GM06990 (cell line): ENCODE measurements around the gene CFAP57.

Experiments used
- DNase-seq: peaks from one replicate; pipeline ENCODE4 v3.0.0-alpha.2; 2011; ENCODE audit not compliant: insufficient read length; ENCODE audit errors: extremely low read depth
- H3K27me3 ChIP-seq: replicated peaks from 2 replicates; pipeline ENCODE4 v1.6.0; 2011; ENCODE audit warnings: low read length; ENCODE audit not compliant: control insufficient read depth, insufficient read depth
- H3K36me3 ChIP-seq: 2 replicates; pipeline ENCODE4 v1.5.1; 2011; ENCODE audit warnings: low read length; ENCODE audit not compliant: control insufficient read depth, insufficient read depth
- H3K4me3 ChIP-seq: replicated peaks from 2 replicates; pipeline ENCODE4 v1.5.1; 2011; ENCODE audit warnings: low read depth, mild to moderate bottlenecking, control low read depth, low read length
- TF ChIP-seq, protein P1 (sequence below): IDR thresholded peaks from 2 replicates; pipeline ENCODE4 v1.5.1; 2011; ENCODE audit warnings: low read length, control low read depth, mild to moderate bottlenecking, inconsistent platforms; ENCODE audit not compliant: insufficient read depth, poor library complexity, severe bottlenecking

The CFAP57 gene

DNA sequence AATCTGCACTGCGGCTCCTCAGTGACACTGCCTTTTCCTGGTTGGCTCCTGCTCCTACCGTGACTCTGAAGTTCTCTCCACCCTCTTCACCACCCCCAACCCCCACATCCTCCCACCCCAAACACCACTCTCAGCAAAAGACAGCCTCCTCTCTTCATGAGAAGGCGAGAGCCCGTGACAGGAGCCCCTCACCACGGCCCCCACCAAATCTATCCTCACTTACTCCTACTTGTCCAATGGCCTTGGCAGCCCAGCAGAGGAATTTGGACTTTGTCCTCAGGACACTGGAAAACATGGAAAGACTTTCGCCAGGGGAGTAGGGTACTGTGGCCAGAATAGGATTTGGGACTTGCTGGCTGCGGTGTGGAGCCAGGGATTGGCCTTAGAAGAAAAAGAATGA is 104.5 kb downstream of the CFAP57 start:
- H3K4me3 ChIP-seq = no peak overlapping the region
- H3K27me3 ChIP-seq = no peaks in the 10 kb centered on the region
- TF ChIP-seq, protein P1, sequence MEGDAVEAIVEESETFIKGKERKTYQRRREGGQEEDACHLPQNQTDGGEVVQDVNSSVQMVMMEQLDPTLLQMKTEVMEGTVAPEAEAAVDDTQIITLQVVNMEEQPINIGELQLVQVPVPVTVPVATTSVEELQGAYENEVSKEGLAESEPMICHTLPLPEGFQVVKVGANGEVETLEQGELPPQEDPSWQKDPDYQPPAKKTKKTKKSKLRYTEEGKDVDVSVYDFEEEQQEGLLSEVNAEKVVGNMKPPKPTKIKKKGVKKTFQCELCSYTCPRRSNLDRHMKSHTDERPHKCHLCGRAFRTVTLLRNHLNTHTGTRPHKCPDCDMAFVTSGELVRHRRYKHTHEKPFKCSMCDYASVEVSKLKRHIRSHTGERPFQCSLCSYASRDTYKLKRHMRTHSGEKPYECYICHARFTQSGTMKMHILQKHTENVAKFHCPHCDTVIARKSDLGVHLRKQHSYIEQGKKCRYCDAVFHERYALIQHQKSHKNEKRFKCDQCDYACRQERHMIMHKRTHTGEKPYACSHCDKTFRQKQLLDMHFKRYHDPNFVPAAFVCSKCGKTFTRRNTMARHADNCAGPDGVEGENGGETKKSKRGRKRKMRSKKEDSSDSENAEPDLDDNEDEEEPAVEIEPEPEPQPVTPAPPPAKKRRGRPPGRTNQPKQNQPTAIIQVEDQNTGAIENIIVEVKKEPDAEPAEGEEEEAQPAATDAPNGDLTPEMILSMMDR = no peak
- DNase-seq = no peak
- no peaks in the 10 kb centered on the region for H3K36me3 ChIP-seq

DNA sequence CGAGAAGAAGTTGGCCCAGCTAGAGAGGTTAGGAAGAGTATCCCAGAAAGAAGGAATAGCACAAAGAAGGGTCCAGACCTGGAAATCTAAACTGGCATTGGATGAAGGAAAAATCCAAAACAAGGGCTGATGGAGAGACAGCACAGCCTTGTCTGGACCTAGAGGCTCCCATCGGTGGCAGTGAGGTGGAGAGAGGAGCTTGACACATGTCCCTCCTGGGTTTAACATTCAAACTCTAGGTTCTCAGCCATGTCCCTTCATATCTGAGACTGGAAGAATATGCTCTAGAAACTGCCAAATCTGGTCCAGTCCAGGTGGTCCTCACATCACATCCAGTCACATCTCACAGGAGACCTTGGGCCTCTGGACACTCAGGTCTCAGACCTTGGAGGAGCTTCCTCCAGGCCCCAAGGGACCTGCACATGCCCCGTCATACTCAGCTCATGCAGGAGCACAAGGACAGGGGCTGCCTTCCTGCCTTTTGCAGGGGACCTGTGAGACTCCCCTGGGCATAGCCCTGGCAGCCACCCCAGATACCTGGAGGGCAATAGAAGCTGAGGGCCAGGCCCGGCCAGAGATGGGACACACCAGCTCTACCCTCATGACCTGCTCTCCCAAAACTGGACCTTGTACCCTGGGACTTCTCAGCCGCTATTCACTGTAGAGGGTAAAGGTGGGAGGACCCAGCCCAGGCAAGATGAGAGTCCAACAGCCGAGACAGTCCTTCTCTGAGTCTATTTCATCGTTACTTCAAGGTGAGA is 105.2 kb downstream of the CFAP57 start:
- TF ChIP-seq, protein P1 = no peak
- no peak overlapping the region for H3K4me3 ChIP-seq
- no peaks in the 10 kb centered on the region for H3K27me3 ChIP-seq
- no peak for DNase-seq
- H3K36me3 ChIP-seq = no peaks in the 10 kb centered on the region

DNA sequence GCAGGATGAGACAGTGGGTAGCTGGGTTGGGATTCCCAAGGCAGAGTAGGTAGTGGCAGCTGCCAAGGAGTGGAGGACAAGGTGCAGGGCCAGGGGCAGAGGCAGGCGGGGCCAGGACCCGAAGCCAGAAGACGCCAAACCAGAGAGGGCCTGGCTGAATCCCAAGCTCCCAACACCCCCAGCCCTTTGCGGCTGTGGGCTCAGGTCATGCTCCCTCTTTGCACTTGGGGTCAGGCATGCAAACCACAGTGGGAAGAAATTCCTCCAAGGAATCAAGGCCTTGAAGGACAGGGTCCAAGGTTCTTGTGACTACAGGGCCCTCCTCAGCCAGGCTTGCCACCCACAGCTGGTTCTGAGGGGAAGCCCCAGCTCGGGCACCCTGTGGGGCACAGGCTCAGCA is 107.0 kb downstream of the CFAP57 start:
- no peak for DNase-seq
- Histone ChIP-seq H3K27me3 (no peaks in the 10 kb centered on the region; the same call in 1 of the 2 replicates), H3K36me3 (no peaks in the 10 kb centered on the region), H3K4me3 (no peak overlapping the region)
- TF ChIP-seq, protein P1 = no peak

DNA sequence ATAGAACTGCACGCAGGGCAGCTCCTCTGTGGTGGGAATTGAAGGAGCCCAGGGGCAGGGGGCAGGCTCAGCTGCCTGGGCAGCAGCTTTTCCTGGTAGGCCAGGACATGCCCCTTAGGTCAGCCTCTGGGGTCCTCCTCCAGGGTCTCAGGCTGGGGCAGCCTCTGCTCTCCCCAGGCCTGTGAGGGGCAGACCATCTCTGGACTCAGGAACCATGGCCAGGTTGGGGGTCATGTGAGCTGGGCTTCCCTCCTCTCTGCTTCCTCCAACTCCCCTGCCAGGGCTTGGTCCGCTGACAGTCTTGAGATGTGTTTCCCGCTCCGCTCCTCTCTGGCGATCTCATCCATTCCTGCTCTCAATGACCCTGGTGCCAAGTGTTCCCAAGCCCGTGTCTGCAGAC is 107.5 kb downstream of the CFAP57 start:
- Histone ChIP-seq H3K27me3 (no peaks in the 10 kb centered on the region; the same call in 1 of the 2 replicates), H3K4me3 (no peak overlapping the region), H3K36me3 (no peaks in the 10 kb centered on the region)
- TF ChIP-seq, protein P1 = no peak
- no peak for DNase-seq

DNA sequence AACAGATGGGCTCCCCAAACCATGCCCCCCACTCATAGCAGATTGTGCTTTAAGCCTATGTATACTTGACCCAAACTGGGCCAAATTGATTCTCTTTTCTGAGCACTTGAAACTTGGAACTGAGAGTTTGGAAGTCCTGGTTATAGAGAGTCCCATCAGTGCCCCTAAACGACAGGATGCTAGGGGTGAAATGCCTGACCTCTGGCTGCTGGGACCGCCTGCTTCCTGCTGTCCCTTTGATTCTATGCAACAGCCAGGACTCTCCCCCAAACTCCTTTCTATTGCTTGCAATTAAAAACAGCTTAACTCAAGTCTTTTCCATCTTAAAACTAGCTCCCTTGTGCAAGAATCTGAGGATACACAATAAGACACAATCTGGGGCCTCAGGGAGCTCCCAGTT is 108.6 kb downstream of the CFAP57 start:
- TF ChIP-seq, protein P1 = no peak
- no peak for DNase-seq
- no peaks in the 10 kb centered on the region for H3K36me3 ChIP-seq
- H3K4me3 ChIP-seq = no peak overlapping the region
- no peaks in the 10 kb centered on the region; the same call in 1 of the 2 replicates for H3K27me3 ChIP-seq
